ENCODE results near the gene JAM3.
"Not testable (repeated sequence)": the region's sequence is repeated elsewhere in the genome, so short reads cannot be mapped to it uniquely, and the experiment has no call there.

Gene JAM3

GRCh38 chr11:134151083-134151747, 82.3 kb downstream of the JAM3 start:
- no peak for DNase-seq

GRCh38 chr11:134152696-134153095, 83.8 kb downstream of the JAM3 start:
- no peak for DNase-seq

- DNase-seq, result no peak
These were observed 84.5 kb downstream of the JAM3 start for GRCh38 chr11:134153147-134153905.

GRCh38 chr11:134154441-134154840, 85.6 kb downstream of the JAM3 start:
- DNase-seq, result no peak

GRCh38 chr11:134155456-134155855, 86.6 kb downstream of the JAM3 start:
- DNase-seq, result no peak

- no peak for DNase-seq
These were observed 87.3 kb downstream of the JAM3 start for GRCh38 chr11:134155946-134156865.

- no peak for DNase-seq
These were observed 88.6 kb downstream of the JAM3 start for GRCh38 chr11:134157451-134157850.

- DNase-seq, result no peak
These were observed 89.2 kb downstream of the JAM3 start for GRCh38 chr11:134158023-134158422.

- DNase-seq, result no peak
These were observed 90.8 kb downstream of the JAM3 start for GRCh38 chr11:134159652-134160051.

GRCh38 chr11:134164490-134165370, 95.9 kb downstream of the JAM3 start:
- DNase-seq, result no peak

GRCh38 chr11:134170177-134170918, 101.5 kb downstream of the JAM3 start:
- no peak for DNase-seq

GRCh38 chr11:134170919-134171281, 102.0 kb downstream of the JAM3 start:
- DNase-seq, result no peak

- DNase-seq, result no peak
These were observed 103.1 kb downstream of the JAM3 start for GRCh38 chr11:134171951-134172350.

- no peak for DNase-seq
These were observed 104.4 kb downstream of the JAM3 start for GRCh38 chr11:134173296-134173695.

GRCh38 chr11:134176284-134176683, 107.4 kb downstream of the JAM3 start:
- no peak for DNase-seq

GRCh38 chr11:134178032-134178674, 109.3 kb downstream of the JAM3 start:
- no peak for DNase-seq

GRCh38 chr11:134181707-134182106, 112.8 kb downstream of the JAM3 start:
- no peak for DNase-seq

- DNase-seq, result not testable (repeated sequence)
These were observed 119.2 kb downstream of the JAM3 start for GRCh38 chr11:134188092-134188491.

GRCh38 chr11:134196756-134197155, 127.9 kb downstream of the JAM3 start:
- no peak for DNase-seq

- DNase-seq, result no peak
These were observed 130.7 kb downstream of the JAM3 start for GRCh38 chr11:134199531-134199930.

- DNase-seq, result no peak
These were observed 131.8 kb downstream of the JAM3 start for GRCh38 chr11:134200688-134201087.

Data from GDM1 (cell line).